ENCODE results near the gene MAFB. TPM values are rescaled to one million over a fixed set of nuclear protein-coding genes. Genes with fewer than 3 reads are reported as not detected.

MAFB gene
- total RNA-seq, 6 donors from 2014 or later: 34.0 to 81.7 (median 60.5) TPM

GRCh38 chr20:40726776-40727175, 37.7 kb upstream of the MAFB start:
- no peaks in the 10 kb centered on the region for H3K27me3 ChIP-seq
- H3K4me3 ChIP-seq: no peak overlapping the region
- DNase-seq (no peak), ATAC-seq (ENCODE audit: low FRiP score in 2 of 2) (no peak)
- no peaks in the 10 kb centered on the region for H3K9me3 ChIP-seq
- TF ChIP-seq CTCF (IDR thresholded peaks at IDR 0.05) (no peak), EP300 (IDR thresholded peaks at IDR 0.05) (no peak), POLR2A (IDR thresholded peaks at IDR 0.05) (no peak), POLR2AphosphoS5 (IDR thresholded peaks at IDR 0.05) (no peak)
- no peaks in the 10 kb centered on the region for H3K4me1 ChIP-seq
- H3K27ac ChIP-seq: no peak overlapping the region
- 81 to 87% methylated on average over 3 of the region's 3 CpGs for WGBS, 2 donors
- H3K36me3 ChIP-seq: no peaks in the 10 kb centered on the region

- Histone ChIP-seq H3K27me3 (no peaks in the 10 kb centered on the region), H3K4me3 (no peak overlapping the region), H3K27ac (no peak overlapping the region), H3K4me1 (no peaks in the 10 kb centered on the region), H3K9me3 (no peaks in the 10 kb centered on the region), H3K36me3 (no peaks in the 10 kb centered on the region)
- TF ChIP-seq POLR2A (IDR thresholded peaks at IDR 0.05) (no peak), EP300 (IDR thresholded peaks at IDR 0.05) (no peak), POLR2AphosphoS5 (IDR thresholded peaks at IDR 0.05) (no peak), CTCF (IDR thresholded peaks at IDR 0.05) (no peak)
- 82 to 87% methylated on average over 7 of the region's 7 CpGs for WGBS, 2 donors
- no peak for ATAC-seq (ENCODE audit: low FRiP score in 2 of 2)
- DNase-seq: peak in 1 of 2 donors; percentile 41
Observed at GRCh38 chr20:40724566-40724965, 35.5 kb upstream of the MAFB start.

- TF ChIP-seq POLR2A (IDR thresholded peaks at IDR 0.05) (no peak), EP300 (IDR thresholded peaks at IDR 0.05) (no peak)
- no peaks in the 10 kb centered on the region for H3K27me3 ChIP-seq
- no peaks in the 10 kb centered on the region for H3K36me3 ChIP-seq
- H3K4me1 ChIP-seq: no peaks in the 10 kb centered on the region
- H3K4me3 ChIP-seq: no peak overlapping the region
- DNase-seq: no peak
- H3K9me3 ChIP-seq: no peaks in the 10 kb centered on the region
- ATAC-seq (ENCODE audit: low FRiP score in 2 of 2): no peak
- H3K27ac ChIP-seq: no peak overlapping the region
- 88 to 90% methylated on average over 1 of the region's 1 CpG for WGBS, 2 donors
Observed at GRCh38 chr20:40720826-40721225, 31.8 kb upstream of the MAFB start.

- H3K27ac ChIP-seq: no peak overlapping the region
- WGBS, 2 donors: 77 to 88% methylated on average over 8 of the region's 8 CpGs
- DNase-seq (no peak), ATAC-seq (ENCODE audit: low FRiP score in 2 of 2) (no peak)
- H3K4me3 ChIP-seq: no peak overlapping the region
- no peaks in the 10 kb centered on the region for H3K4me1 ChIP-seq
- no peaks in the 10 kb centered on the region for H3K9me3 ChIP-seq
- TF ChIP-seq POLR2AphosphoS5 (IDR thresholded peaks at IDR 0.05): no peak
- no peak for TF ChIP-seq CTCF (IDR thresholded peaks at IDR 0.05)
- no peak for TF ChIP-seq EP300 (IDR thresholded peaks at IDR 0.05)
- TF ChIP-seq POLR2A (IDR thresholded peaks at IDR 0.05): no peak
- no peaks in the 10 kb centered on the region for H3K27me3 ChIP-seq
- H3K36me3 ChIP-seq: no peaks in the 10 kb centered on the region
Observed at GRCh38 chr20:40720099-40720498, 31.1 kb upstream of the MAFB start.

- Histone ChIP-seq H3K4me1 (no peaks in the 10 kb centered on the region), H3K27me3 (no peaks in the 10 kb centered on the region), H3K9me3 (no peaks in the 10 kb centered on the region), H3K4me3 (no peak overlapping the region), H3K27ac (no peak overlapping the region), H3K36me3 (no peaks in the 10 kb centered on the region)
- 88 to 91% methylated on average over 8 of the region's 8 CpGs for WGBS, 2 donors
- DNase-seq (no peak), ATAC-seq (ENCODE audit: low FRiP score in 2 of 2) (peak in 1 of 2 donors; percentile 42)
- no peak for TF ChIP-seq CTCF (IDR thresholded peaks at IDR 0.05)
- no peak for TF ChIP-seq POLR2AphosphoS5 (IDR thresholded peaks at IDR 0.05)
- no peak for TF ChIP-seq POLR2A (IDR thresholded peaks at IDR 0.05)
- TF ChIP-seq EP300 (IDR thresholded peaks at IDR 0.05): no peak
Observed at GRCh38 chr20:40718982-40719729, 30.1 kb upstream of the MAFB start.
